ENCODE data around the gene RFPL3. TPM values are rescaled to one million over a fixed set of nuclear protein-coding genes. Genes with fewer than 3 reads are reported as not detected.
A peak's percentile ranks its signal among the peaks of the same experiment; 100 is the strongest.
"Not testable (repeated sequence)": the region's sequence is repeated elsewhere in the genome, so short reads cannot be mapped to it uniquely, and the experiment has no call there.

Gene RFPL3
- total RNA-seq, 1 donor from 2014 or later = not detected

GRCh38 chr22:32353292-32353691 is 4.4 kb upstream of the RFPL3 start:
- no peaks in the 10 kb centered on the region for H3K27me3 ChIP-seq (ENCODE audit: low read depth)
- no peaks in the 10 kb centered on the region for H3K9me3 ChIP-seq
- intact Hi-C loops (cut with DNase I) = no loop called here
- H3K27ac ChIP-seq = no peak overlapping the region
- ATAC-seq = no peak
- no peaks in the 10 kb centered on the region for H3K4me1 ChIP-seq
- H3K4me3 ChIP-seq = no peak overlapping the region
- TF ChIP-seq, protein P1, sequence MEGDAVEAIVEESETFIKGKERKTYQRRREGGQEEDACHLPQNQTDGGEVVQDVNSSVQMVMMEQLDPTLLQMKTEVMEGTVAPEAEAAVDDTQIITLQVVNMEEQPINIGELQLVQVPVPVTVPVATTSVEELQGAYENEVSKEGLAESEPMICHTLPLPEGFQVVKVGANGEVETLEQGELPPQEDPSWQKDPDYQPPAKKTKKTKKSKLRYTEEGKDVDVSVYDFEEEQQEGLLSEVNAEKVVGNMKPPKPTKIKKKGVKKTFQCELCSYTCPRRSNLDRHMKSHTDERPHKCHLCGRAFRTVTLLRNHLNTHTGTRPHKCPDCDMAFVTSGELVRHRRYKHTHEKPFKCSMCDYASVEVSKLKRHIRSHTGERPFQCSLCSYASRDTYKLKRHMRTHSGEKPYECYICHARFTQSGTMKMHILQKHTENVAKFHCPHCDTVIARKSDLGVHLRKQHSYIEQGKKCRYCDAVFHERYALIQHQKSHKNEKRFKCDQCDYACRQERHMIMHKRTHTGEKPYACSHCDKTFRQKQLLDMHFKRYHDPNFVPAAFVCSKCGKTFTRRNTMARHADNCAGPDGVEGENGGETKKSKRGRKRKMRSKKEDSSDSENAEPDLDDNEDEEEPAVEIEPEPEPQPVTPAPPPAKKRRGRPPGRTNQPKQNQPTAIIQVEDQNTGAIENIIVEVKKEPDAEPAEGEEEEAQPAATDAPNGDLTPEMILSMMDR (IDR thresholded peaks at IDR 0.05) = no peak
- H3K36me3 ChIP-seq = no peaks in the 10 kb centered on the region
- no peak for DNase-seq

GRCh38 chr22:32353840-32354239 is 3.8 kb upstream of the RFPL3 start:
- TF ChIP-seq, protein P1 (IDR thresholded peaks at IDR 0.05) = no peak
- no peak for DNase-seq
- Histone ChIP-seq H3K4me3 (peak overlapping the region; percentile 45), H3K4me1 (no peaks in the 10 kb centered on the region), H3K27ac (no peak overlapping the region), H3K36me3 (no peaks in the 10 kb centered on the region), H3K9me3 (no peaks in the 10 kb centered on the region), H3K27me3 (ENCODE audit: low read depth) (no peaks in the 10 kb centered on the region)
- peak in 1 of 2 donors; percentile 30 for ATAC-seq
- intact Hi-C loops (cut with DNase I) = no loop called here

DNA sequence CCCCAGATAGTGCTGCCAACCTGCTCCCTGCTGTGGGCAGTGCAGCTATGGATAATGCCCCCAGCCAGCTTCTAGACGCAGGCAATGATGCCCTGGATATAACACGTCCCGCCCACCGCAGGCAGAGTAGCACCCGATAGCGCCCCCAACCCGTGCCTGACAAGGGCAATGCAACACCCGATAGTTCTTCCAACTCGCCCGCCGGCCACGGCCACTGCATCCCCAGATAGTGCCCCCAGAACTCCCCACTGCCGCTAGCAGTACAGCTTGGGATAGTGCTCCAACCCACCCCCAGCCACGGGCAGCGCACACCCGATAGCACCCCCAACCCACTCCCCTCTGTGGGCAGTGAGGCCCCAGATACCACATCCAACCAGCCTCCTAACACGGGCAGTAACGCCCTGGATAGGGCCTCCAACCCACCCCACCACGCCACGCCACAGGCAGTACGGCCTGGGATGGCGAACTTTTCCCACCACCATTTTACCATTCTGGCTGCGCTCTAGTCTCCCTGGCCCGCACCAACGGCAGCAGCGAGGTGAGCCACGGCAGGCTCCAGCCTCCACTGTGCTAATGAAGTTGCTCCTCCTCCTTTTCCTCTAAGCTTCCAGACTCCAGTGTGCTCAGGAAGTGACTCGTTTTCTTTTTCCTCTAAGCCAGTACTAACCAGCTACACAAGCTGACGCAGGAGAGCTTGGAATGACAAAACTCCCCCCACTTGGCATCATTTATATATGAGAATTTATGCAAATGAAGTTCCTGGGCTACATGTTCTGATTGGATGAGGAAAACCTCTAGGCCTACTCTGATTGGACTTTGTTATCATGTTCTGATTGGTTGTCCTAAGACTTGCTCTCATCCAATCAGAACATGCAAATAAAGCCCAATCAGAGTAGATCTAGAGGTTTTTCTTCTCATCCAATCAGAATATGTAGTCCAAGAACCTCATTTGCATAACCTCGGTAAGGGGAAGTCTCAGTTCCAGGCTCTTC is 3.0 kb upstream of the RFPL3 start:
- Histone ChIP-seq H3K27me3 (ENCODE audit: low read depth) (no peaks in the 10 kb centered on the region), H3K4me3 (peak overlapping the region; percentile 45), H3K36me3 (no peaks in the 10 kb centered on the region), H3K27ac (peak overlapping the region; percentile 69), H3K4me1 (no peaks in the 10 kb centered on the region), H3K9me3 (no peaks in the 10 kb centered on the region)
- intact Hi-C loops (cut with DNase I) = no loop called here
- DNase-seq (no peak), ATAC-seq (peak in 1 of 2 donors; percentile 39)
- TF ChIP-seq, protein P1 (IDR thresholded peaks at IDR 0.05) = no peak

GRCh38 chr22:32355760-32356159 is 1.9 kb upstream of the RFPL3 start:
- Histone ChIP-seq H3K27ac (no peak overlapping the region), H3K4me3 (no peak overlapping the region), H3K27me3 (ENCODE audit: low read depth) (no peaks in the 10 kb centered on the region), H3K9me3 (no peaks in the 10 kb centered on the region), H3K36me3 (no peaks in the 10 kb centered on the region), H3K4me1 (no peaks in the 10 kb centered on the region)
- ATAC-seq (no peak), DNase-seq (no peak)
- intact Hi-C loops (cut with DNase I) = no loop called here
- TF ChIP-seq, protein P1 (IDR thresholded peaks at IDR 0.05) = no peak

DNA sequence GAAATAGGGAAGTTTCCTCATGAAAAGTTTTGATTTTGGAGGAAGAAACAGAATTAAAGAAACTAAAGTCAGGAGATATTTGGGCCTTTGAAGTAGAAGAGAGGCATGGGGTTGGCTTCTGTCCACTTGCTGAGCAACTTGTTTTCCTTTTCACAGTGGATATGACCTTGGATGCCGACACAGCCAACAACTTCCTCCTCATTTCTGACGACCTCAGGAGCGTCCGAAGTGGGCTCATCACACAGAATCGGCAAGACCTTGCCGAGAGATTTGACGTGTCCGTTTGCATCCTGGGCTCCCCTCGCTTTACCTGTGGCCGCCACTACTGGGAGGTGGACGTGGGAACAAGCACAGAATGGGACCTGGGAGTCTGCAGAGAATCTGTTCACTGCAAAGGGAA is 2.4 kb downstream of the RFPL3 start:
- H3K4me1 ChIP-seq; DNase-seq; H3K27ac ChIP-seq; H3K9me3 ChIP-seq; ATAC-seq; H3K27me3 ChIP-seq (ENCODE audit: low read depth); H3K36me3 ChIP-seq; H3K4me3 ChIP-seq; intact Hi-C loops (cut with DNase I): not testable (repeated sequence)

DNA sequence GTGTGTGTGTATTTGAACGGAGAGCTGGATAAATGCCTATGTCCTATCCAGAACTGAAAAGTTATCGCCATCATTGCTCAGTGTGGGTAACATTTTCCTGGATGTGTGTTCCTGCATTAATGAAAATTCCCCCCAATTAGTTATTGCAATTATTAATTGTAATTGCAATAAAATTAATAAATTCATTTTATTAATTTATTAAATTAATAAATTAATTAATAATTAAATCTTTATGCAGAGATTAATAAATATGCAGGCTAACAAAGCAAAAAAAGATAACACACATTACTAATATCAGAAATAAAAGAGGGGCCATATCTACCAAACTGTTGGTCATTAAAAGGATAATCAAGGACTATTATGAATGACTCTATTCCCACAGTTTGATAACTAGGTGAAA is 3.6 kb downstream of the RFPL3 start:
- Histone ChIP-seq H3K27ac (no peak overlapping the region), H3K4me3 (no peak overlapping the region), H3K9me3 (no peaks in the 10 kb centered on the region), H3K4me1 (no peaks in the 10 kb centered on the region), H3K27me3 (ENCODE audit: low read depth) (no peaks in the 10 kb centered on the region), H3K36me3 (no peaks in the 10 kb centered on the region)
- no peak for ATAC-seq
- no peak for DNase-seq
- TF ChIP-seq, protein P1 (IDR thresholded peaks at IDR 0.05) = no peak
- intact Hi-C loops (cut with DNase I) = no loop called here

All from lower lobe of right lung (tissue), 2 donors.